WTC11 (cell line): ENCODE data around the gene NTN5. TPM values are rescaled to one million over a fixed set of nuclear protein-coding genes. Genes with fewer than 3 reads are reported as not detected.

Experiments used
- ATF1 ChIP-seq: sonication (generic); formaldehyde crosslinking; IDR thresholded peaks from 2 replicates; pipeline ENCODE4 v1.8.1; 2023; ENCODE audit warnings: mild to moderate bottlenecking, moderate library complexity, missing genetic modification reagents
- ATF2 ChIP-seq: sonication (generic); formaldehyde crosslinking; IDR thresholded peaks from 2 replicates; pipeline ENCODE4 v1.8.1; 2022; ENCODE audit warnings: low read depth, missing genetic modification reagents, borderline replicate concordance
- CREB1 ChIP-seq: sonication (generic); formaldehyde crosslinking; IDR thresholded peaks from 2 replicates; pipeline ENCODE4 v1.8.0; 2023; ENCODE audit warnings: mild to moderate bottlenecking, missing genetic modification reagents
- CREM ChIP-seq: sonication (generic); formaldehyde crosslinking; IDR thresholded peaks from 2 replicates; pipeline ENCODE4 v1.8.1; 2022; ENCODE audit warnings: mild to moderate bottlenecking, missing genetic modification reagents, moderate library complexity
- E2F5 ChIP-seq: sonication (generic); formaldehyde crosslinking; IDR thresholded peaks from 2 replicates; pipeline ENCODE4 v1.8.1; 2022; ENCODE audit warnings: mild to moderate bottlenecking, moderate library complexity, missing genetic modification reagents
- ELF4 ChIP-seq: sonication (generic); formaldehyde crosslinking; IDR thresholded peaks from 2 replicates; pipeline ENCODE4 v1.8.1; 2022; ENCODE audit warnings: low read depth, mild to moderate bottlenecking, moderate library complexity, missing genetic modification reagents
- EMX1 ChIP-seq: fragments of 250-450 bp; sonication (Bioruptor Pico); IDR thresholded peaks from 2 replicates; pipeline ENCODE4 v1.8.0; 2021; ENCODE audit warnings: mild to moderate bottlenecking
- ETV6 ChIP-seq: sonication (generic); formaldehyde crosslinking; IDR thresholded peaks from 2 replicates; pipeline ENCODE4 v1.8.1; 2022; ENCODE audit warnings: mild to moderate bottlenecking, missing genetic modification reagents
- MAX ChIP-seq: sonication (generic); formaldehyde crosslinking; IDR thresholded peaks from 2 replicates; pipeline ENCODE4 v1.8.0; 2022; ENCODE audit warnings: mild to moderate bottlenecking, missing genetic modification reagents
- NFE2L1 ChIP-seq: sonication (generic); formaldehyde crosslinking; IDR thresholded peaks from 2 replicates; pipeline ENCODE4 v1.8.1; 2023; ENCODE audit warnings: missing genetic modification reagents
- NFYB ChIP-seq: sonication (generic); formaldehyde crosslinking; conservative IDR thresholded peaks from 2 replicates; pipeline ENCODE4 v1.8.0; 2022; ENCODE audit warnings: low read depth, missing genetic modification reagents
- NR2C2 ChIP-seq: sonication (generic); formaldehyde crosslinking; IDR thresholded peaks from 2 replicates; pipeline ENCODE4 v1.8.0; 2022; ENCODE audit warnings: mild to moderate bottlenecking, missing genetic modification reagents
- OVOL2 ChIP-seq: fragments of 250-450 bp; sonication (Bioruptor Pico); IDR thresholded peaks from 2 replicates; pipeline ENCODE4 v1.9.0; 2021; ENCODE audit warnings: mild to moderate bottlenecking, borderline replicate concordance
- SMAD3 ChIP-seq: sonication (generic); formaldehyde crosslinking; IDR thresholded peaks from 2 replicates; pipeline ENCODE4 v1.8.0; 2022; ENCODE audit warnings: missing genetic modification reagents, mild to moderate bottlenecking, borderline replicate concordance
- SP1 ChIP-seq: sonication (generic); formaldehyde crosslinking; conservative IDR thresholded peaks from 2 replicates; pipeline ENCODE4 v1.8.1; 2022; ENCODE audit warnings: missing genetic modification reagents
- TEAD1 ChIP-seq: sonication (generic); formaldehyde crosslinking; IDR thresholded peaks from 2 replicates; pipeline ENCODE4 v1.8.0; 2022; ENCODE audit warnings: mild to moderate bottlenecking, missing genetic modification reagents
- TEAD4 ChIP-seq: sonication (generic); formaldehyde crosslinking; IDR thresholded peaks from 2 replicates; pipeline ENCODE4 v1.8.0; 2022; ENCODE audit warnings: mild to moderate bottlenecking, missing genetic modification reagents
- ZNF232 ChIP-seq: sonication (generic); formaldehyde crosslinking; IDR thresholded peaks from 2 replicates; pipeline ENCODE4 v1.8.0; 2022; ENCODE audit warnings: mild to moderate bottlenecking, missing genetic modification reagents
- ZNF263 ChIP-seq: sonication (generic); formaldehyde crosslinking; IDR thresholded peaks from 2 replicates; pipeline ENCODE4 v1.8.1; 2022; ENCODE audit warnings: low read depth, mild to moderate bottlenecking, moderate library complexity, missing genetic modification reagents
- total RNA-seq: library from RNA; stranded (reverse); gene quantifications from 3 replicates; pipeline ENCODE4 v1.2.3, GENCODE V29; 2021
- TF ChIP-seq, protein P1 (sequence below): sonication (generic); formaldehyde crosslinking; IDR thresholded peaks from 2 replicates; pipeline ENCODE4 v1.8.1; 2023; ENCODE audit warnings: mild to moderate bottlenecking, moderate library complexity, missing genetic modification reagents
- TF ChIP-seq, protein P2 (sequence below): sonication (generic); formaldehyde crosslinking; IDR thresholded peaks from 2 replicates; pipeline ENCODE4 v1.8.1; 2023; ENCODE audit warnings: mild to moderate bottlenecking, missing genetic modification reagents, moderate library complexity
- TF ChIP-seq, protein P3 (sequence below): sonication (generic); formaldehyde crosslinking; IDR thresholded peaks from 2 replicates; pipeline ENCODE4 v1.8.0; 2023; ENCODE audit warnings: missing genetic modification reagents
- TF ChIP-seq, protein P4 (sequence below): fragments of 250-450 bp; sonication (Bioruptor Pico); IDR thresholded peaks from 2 replicates; pipeline ENCODE4 v1.9.0; 2021; ENCODE audit warnings: moderate library complexity, mild to moderate bottlenecking, inconsistent platforms, borderline replicate concordance
- TF ChIP-seq, protein P5 (sequence below): sonication (generic); formaldehyde crosslinking; IDR thresholded peaks from 2 replicates; pipeline ENCODE4 v1.8.1; 2022; ENCODE audit warnings: missing genetic modification reagents, borderline replicate concordance
- TF ChIP-seq, protein P6 (sequence below): sonication (generic); formaldehyde crosslinking; IDR thresholded peaks from 2 replicates; pipeline ENCODE4 v1.8.0; 2023; ENCODE audit warnings: missing genetic modification reagents, mild to moderate bottlenecking, borderline replicate concordance

The NTN5 gene
- total RNA-seq, 1 experiment from 2014 or later = 0.28 TPM

GRCh38 chr19:48637449-48637947 is 35.3 kb downstream of the NTN5 start (continued):
- TF ChIP-seq TEAD1 (CRISPR knock-in tag) = peak; percentile 92
- no peak for TF ChIP-seq EMX1 (CRISPR knock-in tag)
- TF ChIP-seq, protein P1, sequence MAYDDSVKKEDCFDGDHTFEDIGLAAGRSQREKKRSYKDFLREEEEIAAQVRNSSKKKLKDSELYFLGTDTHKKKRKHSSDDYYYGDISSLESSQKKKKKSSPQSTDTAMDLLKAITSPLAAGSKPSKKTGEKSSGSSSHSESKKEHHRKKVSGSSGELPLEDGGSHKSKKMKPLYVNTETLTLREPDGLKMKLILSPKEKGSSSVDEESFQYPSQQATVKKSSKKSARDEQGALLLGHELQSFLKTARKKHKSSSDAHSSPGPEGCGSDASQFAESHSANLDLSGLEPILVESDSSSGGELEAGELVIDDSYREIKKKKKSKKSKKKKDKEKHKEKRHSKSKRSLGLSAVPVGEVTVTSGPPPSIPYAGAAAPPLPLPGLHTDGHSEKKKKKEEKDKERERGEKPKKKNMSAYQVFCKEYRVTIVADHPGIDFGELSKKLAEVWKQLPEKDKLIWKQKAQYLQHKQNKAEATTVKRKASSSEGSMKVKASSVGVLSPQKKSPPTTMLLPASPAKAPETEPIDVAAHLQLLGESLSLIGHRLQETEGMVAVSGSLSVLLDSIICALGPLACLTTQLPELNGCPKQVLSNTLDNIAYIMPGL (CRISPR knock-in tag) = 0 out of 2 replicates have a peak, but pooled peaks have one; percentile 11
- no peak for TF ChIP-seq ATF1
- TF ChIP-seq CREB1 (CRISPR knock-in tag) = no peak; the same call in 1 of the 2 replicates
- 0 out of 2 replicates have a peak, but pooled peaks have one; percentile 75 for TF ChIP-seq ETV6
- peak; percentile 87; the same call in 1 of the 2 replicates for TF ChIP-seq NFE2L1
- TF ChIP-seq, protein P2, sequence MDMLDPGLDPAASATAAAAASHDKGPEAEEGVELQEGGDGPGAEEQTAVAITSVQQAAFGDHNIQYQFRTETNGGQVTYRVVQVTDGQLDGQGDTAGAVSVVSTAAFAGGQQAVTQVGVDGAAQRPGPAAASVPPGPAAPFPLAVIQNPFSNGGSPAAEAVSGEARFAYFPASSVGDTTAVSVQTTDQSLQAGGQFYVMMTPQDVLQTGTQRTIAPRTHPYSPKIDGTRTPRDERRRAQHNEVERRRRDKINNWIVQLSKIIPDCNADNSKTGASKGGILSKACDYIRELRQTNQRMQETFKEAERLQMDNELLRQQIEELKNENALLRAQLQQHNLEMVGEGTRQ = peak; percentile 83
- TF ChIP-seq, protein P3, sequence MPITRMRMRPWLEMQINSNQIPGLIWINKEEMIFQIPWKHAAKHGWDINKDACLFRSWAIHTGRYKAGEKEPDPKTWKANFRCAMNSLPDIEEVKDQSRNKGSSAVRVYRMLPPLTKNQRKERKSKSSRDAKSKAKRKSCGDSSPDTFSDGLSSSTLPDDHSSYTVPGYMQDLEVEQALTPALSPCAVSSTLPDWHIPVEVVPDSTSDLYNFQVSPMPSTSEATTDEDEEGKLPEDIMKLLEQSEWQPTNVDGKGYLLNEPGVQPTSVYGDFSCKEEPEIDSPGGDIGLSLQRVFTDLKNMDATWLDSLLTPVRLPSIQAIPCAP (CRISPR knock-in tag) = no peak
- TF ChIP-seq MAX = peak; percentile 96
- TF ChIP-seq TEAD4 (CRISPR knock-in tag) = 0 out of 2 replicates have a peak, but pooled peaks have one; percentile 28
- TF ChIP-seq, protein P4, sequence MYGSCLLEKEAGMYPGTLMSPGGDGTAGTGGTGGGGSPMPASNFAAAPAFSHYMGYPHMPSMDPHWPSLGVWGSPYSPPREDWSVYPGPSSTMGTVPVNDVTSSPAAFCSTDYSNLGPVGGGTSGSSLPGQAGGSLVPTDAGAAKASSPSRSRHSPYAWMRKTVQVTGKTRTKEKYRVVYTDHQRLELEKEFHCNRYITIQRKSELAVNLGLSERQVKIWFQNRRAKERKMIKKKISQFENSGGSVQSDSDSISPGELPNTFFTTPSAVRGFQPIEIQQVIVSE (CRISPR knock-in tag) = no peak
- no peak for TF ChIP-seq OVOL2
- TF ChIP-seq ATF2 = peak; percentile 80; the same call in 1 of the 2 replicates
- TF ChIP-seq, protein P5, sequence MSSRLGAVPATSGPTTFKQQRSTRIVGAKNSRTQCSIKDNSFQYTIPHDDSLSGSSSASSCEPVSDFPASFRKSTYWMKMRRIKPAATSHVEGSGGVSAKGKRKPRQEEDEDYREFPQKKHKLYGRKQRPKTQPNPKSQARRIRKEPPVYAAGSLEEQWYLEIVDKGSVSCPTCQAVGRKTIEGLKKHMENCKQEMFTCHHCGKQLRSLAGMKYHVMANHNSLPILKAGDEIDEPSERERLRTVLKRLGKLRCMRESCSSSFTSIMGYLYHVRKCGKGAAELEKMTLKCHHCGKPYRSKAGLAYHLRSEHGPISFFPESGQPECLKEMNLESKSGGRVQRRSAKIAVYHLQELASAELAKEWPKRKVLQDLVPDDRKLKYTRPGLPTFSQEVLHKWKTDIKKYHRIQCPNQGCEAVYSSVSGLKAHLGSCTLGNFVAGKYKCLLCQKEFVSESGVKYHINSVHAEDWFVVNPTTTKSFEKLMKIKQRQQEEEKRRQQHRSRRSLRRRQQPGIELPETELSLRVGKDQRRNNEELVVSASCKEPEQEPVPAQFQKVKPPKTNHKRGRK = no peak
- peak; percentile 96 for TF ChIP-seq SMAD3 (CRISPR knock-in tag)
- peak; percentile 93 for TF ChIP-seq E2F5 (CRISPR knock-in tag)
- TF ChIP-seq CREM (CRISPR knock-in tag) = peak; percentile 72; the same call in 1 of the 2 replicates
- TF ChIP-seq SP1 = peak; percentile 88
- peak; percentile 61; the same call in 1 of the 2 replicates for TF ChIP-seq NR2C2 (CRISPR knock-in tag)
- TF ChIP-seq ELF4 (CRISPR knock-in tag) = peak; percentile 73; the same call in 1 of the 2 replicates
- TF ChIP-seq ZNF263 = peak; percentile 55; the same call in 1 of the 2 replicates
- TF ChIP-seq ZNF232 = peak; percentile 91
- peak; percentile 90 for TF ChIP-seq NFYB
- TF ChIP-seq, protein P6, sequence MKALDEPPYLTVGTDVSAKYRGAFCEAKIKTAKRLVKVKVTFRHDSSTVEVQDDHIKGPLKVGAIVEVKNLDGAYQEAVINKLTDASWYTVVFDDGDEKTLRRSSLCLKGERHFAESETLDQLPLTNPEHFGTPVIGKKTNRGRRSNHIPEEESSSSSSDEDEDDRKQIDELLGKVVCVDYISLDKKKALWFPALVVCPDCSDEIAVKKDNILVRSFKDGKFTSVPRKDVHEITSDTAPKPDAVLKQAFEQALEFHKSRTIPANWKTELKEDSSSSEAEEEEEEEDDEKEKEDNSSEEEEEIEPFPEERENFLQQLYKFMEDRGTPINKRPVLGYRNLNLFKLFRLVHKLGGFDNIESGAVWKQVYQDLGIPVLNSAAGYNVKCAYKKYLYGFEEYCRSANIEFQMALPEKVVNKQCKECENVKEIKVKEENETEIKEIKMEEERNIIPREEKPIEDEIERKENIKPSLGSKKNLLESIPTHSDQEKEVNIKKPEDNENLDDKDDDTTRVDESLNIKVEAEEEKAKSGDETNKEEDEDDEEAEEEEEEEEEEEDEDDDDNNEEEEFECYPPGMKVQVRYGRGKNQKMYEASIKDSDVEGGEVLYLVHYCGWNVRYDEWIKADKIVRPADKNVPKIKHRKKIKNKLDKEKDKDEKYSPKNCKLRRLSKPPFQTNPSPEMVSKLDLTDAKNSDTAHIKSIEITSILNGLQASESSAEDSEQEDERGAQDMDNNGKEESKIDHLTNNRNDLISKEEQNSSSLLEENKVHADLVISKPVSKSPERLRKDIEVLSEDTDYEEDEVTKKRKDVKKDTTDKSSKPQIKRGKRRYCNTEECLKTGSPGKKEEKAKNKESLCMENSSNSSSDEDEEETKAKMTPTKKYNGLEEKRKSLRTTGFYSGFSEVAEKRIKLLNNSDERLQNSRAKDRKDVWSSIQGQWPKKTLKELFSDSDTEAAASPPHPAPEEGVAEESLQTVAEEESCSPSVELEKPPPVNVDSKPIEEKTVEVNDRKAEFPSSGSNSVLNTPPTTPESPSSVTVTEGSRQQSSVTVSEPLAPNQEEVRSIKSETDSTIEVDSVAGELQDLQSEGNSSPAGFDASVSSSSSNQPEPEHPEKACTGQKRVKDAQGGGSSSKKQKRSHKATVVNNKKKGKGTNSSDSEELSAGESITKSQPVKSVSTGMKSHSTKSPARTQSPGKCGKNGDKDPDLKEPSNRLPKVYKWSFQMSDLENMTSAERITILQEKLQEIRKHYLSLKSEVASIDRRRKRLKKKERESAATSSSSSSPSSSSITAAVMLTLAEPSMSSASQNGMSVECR = peak; percentile 88; the same call in 1 of the 2 replicates
